HCT116 (cell line): Measurements from ENCODE around the gene PCSK6. TPM values are rescaled to one million over a fixed set of nuclear protein-coding genes. Genes with fewer than 3 reads are reported as not detected.

Experiments used
- ATAC-seq: fragments of 200-7000 bp; cut with Tn5 transposase; 2 replicates; pipeline ENCODE4 v1.9.1; 2020; ENCODE audit warnings: mild to moderate bottlenecking, moderate library complexity
- BruUV-seq: library from RNA; stranded (reverse); fragments of 400-500 nt; replicated peaks from 2 replicates; lab custom pipeline; 2021; lab: Mats Ljungman, UMichigan
- CTCF ChIA-PET: fragments of 300-600 bp; sonication (Branson Sonifier 250); formaldehyde crosslinking; loops from one replicate; lab custom pipeline; 2021; ENCODE audit warnings: antibody characterized with exemption; lab: Charles Lee
- POLR2A ChIA-PET: fragments of 300-600, 350-600 bp; sonication (Branson Sonifier 250); formaldehyde crosslinking; loops from one replicate; lab custom pipeline; 2021; ENCODE audit warnings: antibody characterized with exemption; lab: Charles Lee
- RAD21 ChIA-PET, 2 experiments: fragments of 300-600 bp; sonication (Branson Sonifier 250); formaldehyde crosslinking; loops; one replicate each; lab custom pipeline; 2023; ENCODE audit warnings: low total read pairs in 2 of 2; ENCODE audit not compliant: uncharacterized antibody in 2 of 2, unreplicated experiment in 2 of 2, low non-redundant PET in 1 of 2; lab: Charles Lee
- DNase-seq: peaks from one replicate; pipeline ENCODE4 v3.0.0-alpha.2; 2010; ENCODE audit warnings: low read depth, low spot score
- H2AFZ ChIP-seq: fragments of 200-600 bp; shearing (Covaris generic), sonication (generic); 2 replicates; pipeline ENCODE4 v1.6.1; 2017; ENCODE audit warnings: low read depth, mixed run types, mixed read lengths, antibody characterized with exemption, low read length; ENCODE audit not compliant: poor library complexity, severe bottlenecking
- H3K27ac ChIP-seq: 2 replicates; pipeline ENCODE4 v1.5.1; 2012; ENCODE audit warnings: low read depth, low read length
- H3K27me3 ChIP-seq: fragments of 200-600 bp; sonication (generic); 2 replicates; pipeline ENCODE4 v1.6.1; 2016; ENCODE audit warnings: mixed run types, low read length, mixed read lengths; ENCODE audit not compliant: insufficient read depth
- H3K36me3 ChIP-seq, 2 experiments: fragments of 200-500 bp in 1 of 2; fragments of 200-600 bp in 1 of 2; sonication (Bioruptor generic) in 1 of 2; sonication (generic) in 1 of 2; 2 replicates each; pipeline versions ENCODE4 v1.5.1 to v1.6.1; 2014 to 2016; ENCODE audit warnings: low read length in 2 of 2, inconsistent platforms in 1 of 2, mixed read lengths in 1 of 2, mixed run types in 1 of 2; ENCODE audit not compliant: insufficient read depth in 2 of 2, control insufficient read depth in 1 of 2
- H3K4me1 ChIP-seq, 2 experiments: fragments of 200-600 bp in 1 of 2; sonication (generic) in 1 of 2; 2 replicates each; pipeline versions ENCODE4 v1.5.1 to v1.6.1; 2012 to 2017; ENCODE audit warnings: low read length in 2 of 2, inconsistent platforms in 1 of 2, mild to moderate bottlenecking in 1 of 2, mixed read lengths in 1 of 2, mixed run types in 1 of 2, moderate library complexity in 1 of 2; ENCODE audit not compliant: insufficient read depth in 2 of 2, control insufficient read depth in 1 of 2
- H3K4me2 ChIP-seq: fragments of 200-600 bp; sonication (generic); 2 replicates; pipeline ENCODE4 v1.6.1; 2017; ENCODE audit warnings: mixed run types, low read length, mixed read lengths
- H3K4me3 ChIP-seq, 2 experiments: fragments of 200-600 bp in 1 of 2; sonication (generic) in 1 of 2; replicated peaks in 1 of 2; 2 replicates each; pipeline ENCODE4 v1.5.1; 2011 to 2016; ENCODE audit warnings: low read length in 2 of 2, control low read depth in 1 of 2, low read depth in 1 of 2, mild to moderate bottlenecking in 1 of 2, mixed read lengths in 1 of 2, mixed run types in 1 of 2
- H3K79me2 ChIP-seq: fragments of 200-600 bp; sonication (generic); 2 replicates; pipeline ENCODE4 v1.6.1; 2017; ENCODE audit warnings: mild to moderate bottlenecking, mixed run types, low read length, moderate library complexity, mixed read lengths; ENCODE audit not compliant: insufficient read depth
- H3K9ac ChIP-seq: fragments of 200-600 bp; sonication (generic); 2 replicates; pipeline ENCODE4 v1.6.1; 2016; ENCODE audit warnings: low read length, mixed read lengths
- H3K9me2 ChIP-seq: fragments of 200-600 bp; sonication (generic), shearing (Covaris generic); 2 replicates; pipeline ENCODE4 v1.6.1; 2017; ENCODE audit warnings: mixed run types, mild to moderate bottlenecking, moderate library complexity; ENCODE audit not compliant: insufficient read depth
- H3K9me3 ChIP-seq, 2 experiments: fragments of 200-500 bp in 1 of 2; fragments of 200-600 bp in 1 of 2; sonication (Bioruptor generic) in 1 of 2; sonication (generic) in 1 of 2; 2 replicates each; pipeline ENCODE4 v1.6.1; 2014 to 2017; ENCODE audit warnings: low read length in 2 of 2, mixed read lengths in 2 of 2, inconsistent platforms in 1 of 2, low read depth in 1 of 2, mild to moderate bottlenecking in 1 of 2, mixed run types in 1 of 2, moderate library complexity in 1 of 2; ENCODE audit not compliant: control insufficient read depth in 1 of 2, insufficient read depth in 1 of 2
- H4K20me1 ChIP-seq: fragments of 200-600 bp; sonication (generic), shearing (Covaris generic); 2 replicates; pipeline ENCODE4 v1.6.1; 2017; ENCODE audit warnings: mixed run types, mild to moderate bottlenecking, moderate library complexity; ENCODE audit not compliant: insufficient read depth
- ELF1 ChIP-seq: IDR thresholded peaks from 2 replicates; pipeline ENCODE4 v1.6.1; 2012; ENCODE audit warnings: low read depth, borderline replicate concordance
- EZH2phosphoT487 ChIP-seq: fragments of 200-600 bp; IDR thresholded peaks from 2 replicates; pipeline ENCODE4 v1.6.1; 2018; ENCODE audit warnings: antibody characterized with exemption, borderline replicate concordance
- intact Hi-C: fragments of 100-400 bp; cut with micrococcal nuclease; formaldehyde crosslinking; loops from 2 replicates; pipeline ENCODE4 v1.10.0; 2022
- total RNA-seq: library from RNA; stranded (reverse); gene quantifications from one replicate; pipeline ENCODE4 v1.2.1, GENCODE V29; 2021; ENCODE audit not compliant: unreplicated experiment
- TF ChIP-seq, protein P1 (sequence below), 3 experiments: fragments of 200-600 bp in 1 of 3; sonication (generic) in 1 of 3; IDR thresholded peaks in 2 of 3; conservative IDR thresholded peaks in 1 of 3; 2 replicates each; pipeline ENCODE4 v1.5.1; 2012 to 2017; ENCODE audit warnings: low read depth in 2 of 3, low read length in 2 of 3, antibody characterized with exemption in 1 of 3, borderline replicate concordance in 1 of 3, control low read depth in 1 of 3, mild to moderate bottlenecking in 1 of 3, mixed read lengths in 1 of 3, mixed run types in 1 of 3, moderate library complexity in 1 of 3; ENCODE audit not compliant: insufficient read depth in 1 of 3

Gene PCSK6
- total RNA-seq, 1 experiment from 2014 or later = 13.5 TPM

DNA sequence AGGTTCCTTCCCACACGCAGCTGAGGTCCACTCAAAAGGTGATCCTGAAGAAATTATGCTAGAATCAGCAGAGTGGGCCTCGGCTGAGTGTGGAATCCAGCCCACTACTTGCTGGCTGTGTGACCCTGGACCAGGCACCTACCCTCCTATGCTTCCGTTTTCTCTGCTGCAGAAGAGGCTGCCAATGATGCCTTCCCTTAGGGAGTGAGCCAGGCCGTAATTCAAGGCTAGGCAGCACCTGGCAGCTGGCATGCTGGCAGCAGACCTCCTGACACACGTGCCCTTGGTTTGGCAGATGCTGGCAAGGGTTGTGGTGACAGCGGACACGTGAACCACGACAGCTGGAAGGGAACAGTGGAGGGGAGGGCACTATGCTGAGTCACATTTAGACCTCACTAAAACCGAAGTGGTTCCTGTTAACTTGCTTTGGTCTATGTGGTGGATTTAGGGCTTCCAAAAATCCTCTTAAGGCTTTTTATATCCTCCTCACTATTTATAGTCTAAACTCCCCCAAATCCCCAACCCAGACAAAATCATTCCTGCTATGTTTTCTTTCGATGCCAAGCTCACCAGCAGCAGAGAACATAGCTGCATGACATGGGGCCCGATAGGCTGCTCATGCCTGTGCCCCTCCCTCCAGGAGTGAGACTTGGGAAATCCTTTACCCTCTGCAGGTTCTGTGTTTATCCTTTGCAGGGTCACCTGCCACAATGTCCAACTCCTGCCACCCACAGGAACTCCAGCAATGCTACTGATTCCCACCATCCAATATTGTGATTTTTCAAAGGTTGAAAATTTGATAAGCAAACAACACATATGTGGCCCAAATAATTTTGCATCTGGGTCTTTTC is 10.6 kb upstream of the PCSK6 start:
- ChIA-PET POLR2A (no interaction called here), CTCF (no interaction called here), RAD21 (no interaction called here)
- ATAC-seq = no peak
- DNase-seq = no peak
- Histone ChIP-seq H3K4me1 (peaks cover 0 to 12% of the 10 kb centered on the region in 2 experiments; a peak in 3 of 4 replicates), H3K4me3 (no peak overlapping the region), H3K27ac (no peak overlapping the region), H3K9me3 (no peaks in the 10 kb centered on the region), H3K27me3 (0 out of 2 replicates have a peak, but pooled peaks cover 3% of the 10 kb centered on the region), H2AFZ (no peak overlapping the region), H3K4me2 (no peak overlapping the region), H4K20me1 (no peaks in the 10 kb centered on the region), H3K9me2 (no peaks in the 10 kb centered on the region), H3K36me3 (no peaks in the 10 kb centered on the region), H3K9ac (no peak overlapping the region), H3K79me2 (no peaks in the 10 kb centered on the region)
- TF ChIP-seq EZH2phosphoT487 (no peak), ELF1 (no peak)
- TF ChIP-seq, protein P1, sequence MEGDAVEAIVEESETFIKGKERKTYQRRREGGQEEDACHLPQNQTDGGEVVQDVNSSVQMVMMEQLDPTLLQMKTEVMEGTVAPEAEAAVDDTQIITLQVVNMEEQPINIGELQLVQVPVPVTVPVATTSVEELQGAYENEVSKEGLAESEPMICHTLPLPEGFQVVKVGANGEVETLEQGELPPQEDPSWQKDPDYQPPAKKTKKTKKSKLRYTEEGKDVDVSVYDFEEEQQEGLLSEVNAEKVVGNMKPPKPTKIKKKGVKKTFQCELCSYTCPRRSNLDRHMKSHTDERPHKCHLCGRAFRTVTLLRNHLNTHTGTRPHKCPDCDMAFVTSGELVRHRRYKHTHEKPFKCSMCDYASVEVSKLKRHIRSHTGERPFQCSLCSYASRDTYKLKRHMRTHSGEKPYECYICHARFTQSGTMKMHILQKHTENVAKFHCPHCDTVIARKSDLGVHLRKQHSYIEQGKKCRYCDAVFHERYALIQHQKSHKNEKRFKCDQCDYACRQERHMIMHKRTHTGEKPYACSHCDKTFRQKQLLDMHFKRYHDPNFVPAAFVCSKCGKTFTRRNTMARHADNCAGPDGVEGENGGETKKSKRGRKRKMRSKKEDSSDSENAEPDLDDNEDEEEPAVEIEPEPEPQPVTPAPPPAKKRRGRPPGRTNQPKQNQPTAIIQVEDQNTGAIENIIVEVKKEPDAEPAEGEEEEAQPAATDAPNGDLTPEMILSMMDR (IDR thresholded peaks at IDR 0.05 in 2 of 3, conservative IDR thresholded peaks at IDR 0.05 in 1 of 3; ENCODE audit: borderline replicate concordance in 1 of 3, insufficient read depth in 1 of 3, low read depth in 2 of 3, low read length in 2 of 3) = no peak
- intact Hi-C loops = loop anchor here (2.0 to 5.0 kb wide), 2 partner anchors 142 to 199 kb away; no protein-coding TSS in a partner anchor
- no TSS peak for BruUV-seq
